ENCODE data around the gene UHRF1. TPM values are rescaled to one million over a fixed set of nuclear protein-coding genes. Genes with fewer than 3 reads are reported as not detected.

Gene UHRF1
- total RNA-seq, 1 donor from 2014 or later: 63.5 TPM

- Mint-ChIP-seq H3K9me3 (ENCODE audit: low read depth) (no peaks in the 10 kb centered on the region), H3K4me1 (ENCODE audit: low read depth) (peaks cover 22% of the 10 kb centered on the region), H3K36me3 (ENCODE audit: insufficient read depth) (peaks cover 1% of the 10 kb centered on the region), H3K27me3 (no peaks in the 10 kb centered on the region), H3K4me3 (ENCODE audit: low read depth) (peak overlapping the region; percentile 92), H3K27ac (peak overlapping the region; percentile 86)
- DNase-seq (ENCODE audit: low spot score, unreplicated experiment): no peak
- TF ChIP-seq CTCF (IDR thresholded peaks at IDR 0.05; ENCODE audit: unreplicated experiment): no peak
Measured at GRCh38 chr19:4969772-4970531, 60.7 kb downstream of the UHRF1 start.

- Mint-ChIP-seq H3K27me3 (no peaks in the 10 kb centered on the region), H3K4me1 (ENCODE audit: low read depth) (peaks cover 24% of the 10 kb centered on the region), H3K9me3 (ENCODE audit: low read depth) (no peaks in the 10 kb centered on the region), H3K27ac (peak overlapping the region; percentile 86), H3K4me3 (ENCODE audit: low read depth) (peak overlapping the region; percentile 92), H3K36me3 (ENCODE audit: insufficient read depth) (no peaks in the 10 kb centered on the region)
- TF ChIP-seq CTCF (IDR thresholded peaks at IDR 0.05; ENCODE audit: unreplicated experiment): no peak
- DNase-seq (ENCODE audit: low spot score, unreplicated experiment): no peak
Measured at GRCh38 chr19:4970558-4971423, 61.5 kb downstream of the UHRF1 start.

GRCh38 chr19:4971424-4971793 is 62.1 kb downstream of the UHRF1 start:
- Mint-ChIP-seq H3K27ac (peak overlapping the region; percentile 86), H3K4me1 (ENCODE audit: low read depth) (peaks cover 24% of the 10 kb centered on the region), H3K9me3 (ENCODE audit: low read depth) (no peaks in the 10 kb centered on the region), H3K36me3 (ENCODE audit: insufficient read depth) (no peaks in the 10 kb centered on the region), H3K27me3 (no peaks in the 10 kb centered on the region), H3K4me3 (ENCODE audit: low read depth) (peak overlapping the region; percentile 92)
- no peak for TF ChIP-seq CTCF (IDR thresholded peaks at IDR 0.05; ENCODE audit: unreplicated experiment)
- DNase-seq (ENCODE audit: low spot score, unreplicated experiment): no peak

- Mint-ChIP-seq H3K9me3 (ENCODE audit: low read depth) (no peaks in the 10 kb centered on the region), H3K27me3 (no peaks in the 10 kb centered on the region), H3K27ac (peak overlapping the region; percentile 86), H3K4me1 (ENCODE audit: low read depth) (peaks cover 25% of the 10 kb centered on the region), H3K4me3 (ENCODE audit: low read depth) (peak overlapping the region; percentile 92), H3K36me3 (ENCODE audit: insufficient read depth) (no peaks in the 10 kb centered on the region)
- no peak for TF ChIP-seq CTCF (IDR thresholded peaks at IDR 0.05; ENCODE audit: unreplicated experiment)
- no peak for DNase-seq (ENCODE audit: low spot score, unreplicated experiment)
Measured at GRCh38 chr19:4971816-4972495, 62.7 kb downstream of the UHRF1 start.

Data from progenitor cell of endocrine pancreas (in vitro differentiated cells).